ENCODE data around the gene TCF20.

The TCF20 gene

GRCh38 chr22:42307806-42308563 lies 37.5 kb upstream of the TCF20 start:
- Histone ChIP-seq H3K36me3 (ENCODE audit: insufficient read depth, low read length) (no peaks in the 10 kb centered on the region), H3K9me2 (ENCODE audit: low read depth, low read length) (no peaks in the 10 kb centered on the region), H3K9me3 (ENCODE audit: low read length) (no peaks in the 10 kb centered on the region), H3K4me3 (ENCODE audit: low read depth, low read length, poor library complexity, severe bottlenecking) (no peak overlapping the region), H3K4me1 (ENCODE audit: insufficient read depth, low read length, severe bottlenecking) (no peaks in the 10 kb centered on the region), H3K79me2 (ENCODE audit: insufficient read depth, low read length) (no peaks in the 10 kb centered on the region), H2AFZ (ENCODE audit: low read length) (no peak overlapping the region), H3K4me2 (ENCODE audit: low read length) (no peak overlapping the region), H3K9ac (ENCODE audit: low read length) (no peak overlapping the region), H3F3A (ENCODE audit: insufficient read depth, low read length) (no peaks in the 10 kb centered on the region), H3K27me3 (ENCODE audit: insufficient read depth, low read length) (peaks cover 21% of the 10 kb centered on the region; the same call in 1 of the 2 replicates), H4K20me1 (ENCODE audit: insufficient read depth, low read length) (no peaks in the 10 kb centered on the region), H3K27ac (ENCODE audit: low read depth, low read length, poor library complexity, severe bottlenecking) (no peak overlapping the region)
- TF ChIP-seq CTCF (IDR thresholded peaks at IDR 0.05; ENCODE audit: low read length) (no peak; the same call in 1 of the 2 replicates), EZH2 (IDR thresholded peaks at IDR 0.05; ENCODE audit: borderline replicate concordance, low read length) (no peak)

- no peaks in the 10 kb centered on the region for H3K9me2 ChIP-seq (ENCODE audit: low read depth, low read length)
- no peaks in the 10 kb centered on the region for H4K20me1 ChIP-seq (ENCODE audit: insufficient read depth, low read length)
- H2AFZ ChIP-seq (ENCODE audit: low read length): no peak overlapping the region
- TF ChIP-seq CTCF (IDR thresholded peaks at IDR 0.05; ENCODE audit: low read length): no peak
- no peak for TF ChIP-seq EZH2 (IDR thresholded peaks at IDR 0.05; ENCODE audit: borderline replicate concordance, low read length)
- peaks cover 24% of the 10 kb centered on the region; the same call in 1 of the 2 replicates for H3K27me3 ChIP-seq (ENCODE audit: insufficient read depth, low read length)
- no peaks in the 10 kb centered on the region for H3K79me2 ChIP-seq (ENCODE audit: insufficient read depth, low read length)
- no peak overlapping the region for H3K4me3 ChIP-seq (ENCODE audit: low read depth, low read length, poor library complexity, severe bottlenecking)
- H3K4me2 ChIP-seq (ENCODE audit: low read length): no peak overlapping the region
- H3K9ac ChIP-seq (ENCODE audit: low read length): no peak overlapping the region
- H3K27ac ChIP-seq (ENCODE audit: low read depth, low read length, poor library complexity, severe bottlenecking): no peak overlapping the region
- H3K9me3 ChIP-seq (ENCODE audit: low read length): no peaks in the 10 kb centered on the region
- H3K4me1 ChIP-seq (ENCODE audit: insufficient read depth, low read length, severe bottlenecking): peaks cover 2% of the 10 kb centered on the region
- H3F3A ChIP-seq (ENCODE audit: insufficient read depth, low read length): no peaks in the 10 kb centered on the region
- H3K36me3 ChIP-seq (ENCODE audit: insufficient read depth, low read length): no peaks in the 10 kb centered on the region
These were observed 35.6 kb upstream of the TCF20 start for GRCh38 chr22:42306010-42306409.

GRCh38 chr22:42304324-42304790 lies 33.9 kb upstream of the TCF20 start:
- TF ChIP-seq EZH2 (IDR thresholded peaks at IDR 0.05; ENCODE audit: borderline replicate concordance, low read length): no peak
- TF ChIP-seq CTCF (IDR thresholded peaks at IDR 0.05; ENCODE audit: low read length): no peak
- Histone ChIP-seq H4K20me1 (ENCODE audit: insufficient read depth, low read length) (no peaks in the 10 kb centered on the region), H3F3A (ENCODE audit: insufficient read depth, low read length) (no peaks in the 10 kb centered on the region), H3K9me3 (ENCODE audit: low read length) (no peaks in the 10 kb centered on the region), H3K4me1 (ENCODE audit: insufficient read depth, low read length, severe bottlenecking) (peaks cover 19% of the 10 kb centered on the region), H3K4me3 (ENCODE audit: low read depth, low read length, poor library complexity, severe bottlenecking) (no peak overlapping the region), H3K36me3 (ENCODE audit: insufficient read depth, low read length) (no peaks in the 10 kb centered on the region), H3K9ac (ENCODE audit: low read length) (no peak overlapping the region), H2AFZ (ENCODE audit: low read length) (no peak overlapping the region), H3K27ac (ENCODE audit: low read depth, low read length, poor library complexity, severe bottlenecking) (no peak overlapping the region), H3K27me3 (ENCODE audit: insufficient read depth, low read length) (0 out of 2 replicates have a peak, but pooled peaks cover 13% of the 10 kb centered on the region), H3K9me2 (ENCODE audit: low read depth, low read length) (no peaks in the 10 kb centered on the region), H3K4me2 (ENCODE audit: low read length) (no peak overlapping the region), H3K79me2 (ENCODE audit: insufficient read depth, low read length) (no peaks in the 10 kb centered on the region)
